D721Med (cell line): ENCODE results near the gene TF.

Experiments
- DNase-seq: peaks from one replicate; pipeline ENCODE4 v3.0.0; 2011; ENCODE audit warnings: low spot score; ENCODE audit not compliant: insufficient read length
- FAIRE-seq: peaks from 2 replicates; lab custom pipeline; 2011; peaks lifted over from hg19 to GRCh38; lab: Jason Lieb, UNC
- CTCF ChIP-seq: IDR thresholded peaks from 2 replicates; pipeline ENCODE4 v1.5.1; 2012; ENCODE audit warnings: mild to moderate bottlenecking, control low read depth; ENCODE audit not compliant: insufficient read depth; ENCODE audit errors: missing control alignments

Gene TF

GRCh38 chr3:133824961-133825485, 78.8 kb downstream of the TF start:
- DNase-seq (no peak), FAIRE-seq (no peak)
- no peak for TF ChIP-seq CTCF

GRCh38 chr3:133825969-133826727, 80.0 kb downstream of the TF start:
- no peak for TF ChIP-seq CTCF
- no peak for FAIRE-seq
- no peak for DNase-seq

- DNase-seq (no peak), FAIRE-seq (no peak)
- TF ChIP-seq CTCF, result no peak
Observed at GRCh38 chr3:133827136-133827535, 80.9 kb downstream of the TF start.

- FAIRE-seq, result no peak
Observed at GRCh38 chr3:133827684-133828083, 81.5 kb downstream of the TF start.

GRCh38 chr3:133828576-133829309, 82.5 kb downstream of the TF start:
- FAIRE-seq (no peak), DNase-seq (no peak)
- no peak for TF ChIP-seq CTCF

More at GRCh38 chr3:133827684-133828083, 81.5 kb downstream of the TF start:
- TF ChIP-seq CTCF, result no peak
- DNase-seq, result no peak

GRCh38 chr3:133829310-133829707, 83.1 kb downstream of the TF start:
- FAIRE-seq (no peak), DNase-seq (no peak)
- no peak for TF ChIP-seq CTCF
